HG03460 (cell line): ENCODE results near the gene RFX6.

Experiments used
- ATAC-seq: cut with Tn5 transposase; IDR thresholded peaks from one replicate; pipeline ENCODE4 v1.9.1; 2021; ENCODE audit not compliant: unreplicated experiment

Gene RFX6

DNA sequence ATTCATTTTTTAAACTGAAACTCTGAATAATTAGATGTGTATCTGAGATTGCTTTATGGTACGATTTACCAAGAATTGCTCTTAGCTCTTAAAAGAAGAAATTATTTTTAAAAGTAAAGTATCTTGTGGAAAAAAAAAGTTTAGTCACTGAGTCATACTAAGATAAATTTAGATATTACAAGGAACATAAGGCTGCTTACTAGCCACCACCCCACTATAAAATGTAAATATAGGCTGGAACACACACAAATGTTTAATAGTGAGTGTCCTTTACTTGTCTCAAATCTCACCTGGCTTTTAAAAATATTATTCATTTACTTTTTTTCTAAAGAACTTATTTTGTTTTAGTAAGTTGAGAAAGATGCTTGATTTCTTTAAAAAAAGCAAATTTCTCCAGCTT, 17.6 kb downstream of the RFX6 start:
- no peak for ATAC-seq

DNA sequence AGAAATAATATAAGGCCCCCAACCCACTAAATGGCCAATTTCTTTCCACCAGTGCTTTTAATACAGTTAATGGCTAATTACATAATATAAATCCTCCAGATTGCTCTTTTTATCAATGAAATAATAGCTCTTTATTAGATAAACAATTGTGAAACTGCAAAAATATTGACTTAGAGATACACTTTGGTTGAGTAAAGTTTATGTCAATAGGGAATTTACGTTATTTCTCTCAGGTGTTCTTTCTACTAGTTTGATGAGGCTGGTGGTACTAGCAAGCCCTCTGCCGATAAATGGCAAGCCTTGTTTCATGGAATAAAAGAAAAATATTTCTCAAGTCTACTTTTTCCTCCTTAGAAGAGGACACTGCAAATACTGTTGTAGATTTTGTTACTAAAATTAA, 18.9 kb downstream of the RFX6 start:
- ATAC-seq, result no peak

DNA sequence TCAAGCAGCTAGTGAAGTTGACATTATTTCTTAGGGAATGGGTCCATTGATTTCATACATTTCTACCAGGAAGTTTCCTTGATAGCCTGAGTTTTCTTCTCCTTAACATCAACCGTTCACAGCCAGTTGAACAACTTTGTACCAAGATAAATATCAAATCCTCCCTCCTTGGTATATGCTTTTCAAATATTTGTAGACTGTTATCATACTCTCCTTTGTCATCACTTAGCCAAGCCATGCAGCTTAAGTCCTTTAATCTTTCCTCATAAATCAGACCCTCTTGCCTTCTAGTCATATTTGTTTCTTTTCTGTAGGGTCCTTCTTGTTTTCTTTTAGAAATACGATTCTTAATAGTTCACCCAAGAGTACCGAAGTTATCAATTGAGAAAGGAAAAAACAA, 25.6 kb downstream of the RFX6 start:
- no peak for ATAC-seq

DNA sequence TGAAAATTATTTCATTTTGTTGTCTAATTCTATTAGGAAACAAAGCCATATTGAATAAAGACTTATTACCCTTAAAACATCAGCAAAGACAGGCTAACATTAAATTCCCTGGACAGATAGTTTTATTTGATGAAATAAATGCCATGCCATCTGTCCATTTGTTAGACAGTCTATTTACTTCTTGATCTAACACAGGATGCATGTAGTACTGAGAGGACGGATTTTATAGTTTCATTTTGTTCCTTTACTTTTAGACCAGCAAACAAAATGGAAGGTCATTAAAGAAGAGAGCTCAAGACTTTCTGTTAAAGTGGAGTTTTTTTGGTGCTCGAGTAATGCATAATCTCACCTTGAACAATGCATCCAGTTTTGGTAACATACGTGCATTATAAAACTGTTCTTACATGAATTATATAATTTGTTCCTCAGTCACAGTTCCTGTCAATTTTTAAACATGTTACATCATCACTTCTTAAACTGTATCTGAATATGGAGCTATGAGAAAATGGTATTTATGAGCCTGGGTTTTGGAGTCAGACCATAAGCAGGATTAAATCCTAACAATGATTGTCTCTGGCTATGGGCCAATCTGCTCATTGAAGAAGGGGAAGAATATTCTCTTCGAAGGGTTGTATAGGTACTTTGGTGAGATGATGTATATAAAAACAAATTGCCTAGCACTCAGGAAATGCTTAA, 46.0 kb downstream of the RFX6 start:
- no peak for ATAC-seq

DNA sequence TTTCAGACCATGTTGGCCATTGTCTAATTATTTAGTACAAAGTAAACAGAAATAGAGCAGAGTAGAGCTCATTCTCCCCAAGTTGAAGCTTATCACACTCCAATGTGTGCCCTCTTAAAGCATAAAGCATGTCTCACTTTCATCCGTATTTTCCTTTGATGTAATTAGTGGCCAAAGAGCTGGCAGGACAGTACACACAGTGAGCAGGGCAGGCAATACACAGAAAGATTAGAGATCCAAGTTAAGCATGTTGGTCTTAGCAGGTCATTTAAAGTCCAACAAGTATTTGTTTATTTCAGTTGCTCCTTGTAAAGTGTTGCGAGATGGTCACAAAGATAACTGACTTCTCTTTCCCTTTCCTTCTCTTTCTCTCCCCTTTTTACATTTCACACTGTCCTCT, 47.2 kb downstream of the RFX6 start:
- no peak for ATAC-seq

DNA sequence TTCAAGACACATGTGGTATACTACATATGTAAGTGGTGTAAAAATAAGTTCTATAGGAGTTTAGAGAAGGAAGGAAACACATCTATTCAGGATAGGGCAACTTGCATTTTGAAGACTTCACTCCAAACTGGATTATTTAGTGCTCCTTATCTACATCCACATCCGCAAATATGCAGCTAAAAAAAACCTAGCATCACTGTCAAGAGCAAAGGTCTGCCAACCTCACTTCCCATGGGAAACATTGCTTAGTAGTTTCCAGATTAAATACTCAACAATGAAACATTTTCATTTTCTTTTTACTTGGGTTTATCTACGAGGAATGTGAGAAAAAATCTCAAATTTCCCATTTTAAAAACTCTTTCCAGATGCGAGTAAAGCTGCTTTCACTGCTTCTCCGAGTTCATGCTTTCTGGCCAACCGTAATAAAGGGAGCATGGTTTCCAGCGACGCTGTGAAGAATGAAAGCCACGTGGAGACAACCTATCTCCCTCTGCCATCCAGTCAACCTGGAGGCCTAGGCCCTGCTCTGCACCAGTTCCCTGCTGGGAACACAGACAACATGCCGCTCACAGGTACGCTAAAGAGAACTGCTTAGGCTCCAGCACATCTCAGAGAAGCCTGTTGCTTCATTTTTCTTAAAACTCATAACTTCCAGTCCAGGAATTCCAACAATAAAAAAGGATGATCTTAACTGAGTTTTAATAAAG, 48.2 kb downstream of the RFX6 start:
- no peak for ATAC-seq

DNA sequence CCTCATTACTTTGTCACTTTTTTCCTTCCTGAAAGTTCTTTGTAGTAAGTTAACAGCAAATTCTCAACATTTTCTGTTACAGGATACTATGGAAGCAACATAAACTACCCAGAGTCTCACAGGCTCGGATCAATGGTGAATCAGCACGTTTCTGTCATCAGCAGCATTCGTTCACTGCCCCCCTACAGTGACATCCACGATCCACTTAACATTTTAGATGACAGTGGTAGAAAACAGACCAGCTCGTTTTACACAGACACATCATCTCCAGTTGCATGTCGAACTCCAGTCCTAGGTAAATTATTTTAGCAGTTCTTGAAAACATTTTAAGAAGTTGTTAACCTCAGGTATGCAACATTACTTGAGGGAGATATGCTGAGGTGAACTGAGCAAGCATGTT, 51.6 kb downstream of the RFX6 start:
- no peak for ATAC-seq

DNA sequence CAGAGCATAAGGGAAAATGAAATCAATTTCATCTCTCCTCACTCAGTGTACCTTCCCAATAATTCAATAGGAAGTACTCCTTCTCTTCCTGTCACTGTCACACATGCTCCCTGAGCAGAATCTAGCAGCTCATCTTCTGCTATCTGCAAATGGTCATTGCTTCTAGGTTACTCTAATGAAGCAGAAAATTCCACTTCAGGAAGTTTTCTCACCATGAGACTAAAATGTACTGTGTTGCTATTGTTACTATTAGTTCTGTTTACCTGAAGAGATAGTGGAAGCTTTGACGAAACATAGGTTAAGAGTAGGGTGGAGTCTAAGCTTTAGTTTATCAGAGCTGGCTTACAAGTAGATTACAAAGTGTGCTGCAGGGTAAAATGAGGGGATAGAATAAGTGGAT, 52.8 kb downstream of the RFX6 start:
- ATAC-seq, result no peak

DNA sequence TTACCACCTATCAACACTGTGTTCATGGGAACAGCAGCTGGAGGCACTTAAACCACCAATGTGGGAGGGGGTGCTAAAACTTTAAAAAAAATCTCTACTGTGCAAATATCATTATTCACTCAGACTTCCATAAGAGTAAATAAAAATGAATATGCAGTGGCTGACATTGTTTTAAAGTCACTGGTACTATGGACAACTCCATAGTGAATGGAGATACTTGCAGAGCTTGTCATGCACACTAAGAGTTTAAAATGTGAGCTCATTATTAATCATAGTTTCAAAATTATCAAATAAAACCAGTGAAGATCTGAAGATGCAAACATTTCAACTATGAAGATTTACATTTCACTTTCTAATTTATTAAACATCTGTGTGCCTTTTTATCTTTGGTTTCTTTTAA, 54.4 kb downstream of the RFX6 start:
- ATAC-seq, result no peak

DNA sequence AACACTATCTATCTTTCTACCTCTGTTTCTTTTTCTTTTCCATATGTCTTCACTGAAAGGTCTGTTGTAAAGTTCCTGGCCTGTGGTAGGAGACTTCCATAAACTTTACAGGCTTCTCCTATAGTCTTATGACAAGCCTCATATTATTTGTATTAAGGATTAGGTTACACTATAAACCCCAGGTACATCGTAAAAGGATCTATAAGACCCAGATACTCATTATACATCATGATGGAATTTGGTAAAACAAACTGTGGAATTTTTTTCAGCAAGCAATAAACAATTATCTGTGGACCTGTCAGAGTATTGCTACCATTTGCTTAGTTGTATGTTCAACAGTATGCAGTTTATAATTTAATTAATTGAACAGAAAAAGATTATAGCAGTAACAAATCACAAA, 55.5 kb downstream of the RFX6 start:
- ATAC-seq, result no peak

DNA sequence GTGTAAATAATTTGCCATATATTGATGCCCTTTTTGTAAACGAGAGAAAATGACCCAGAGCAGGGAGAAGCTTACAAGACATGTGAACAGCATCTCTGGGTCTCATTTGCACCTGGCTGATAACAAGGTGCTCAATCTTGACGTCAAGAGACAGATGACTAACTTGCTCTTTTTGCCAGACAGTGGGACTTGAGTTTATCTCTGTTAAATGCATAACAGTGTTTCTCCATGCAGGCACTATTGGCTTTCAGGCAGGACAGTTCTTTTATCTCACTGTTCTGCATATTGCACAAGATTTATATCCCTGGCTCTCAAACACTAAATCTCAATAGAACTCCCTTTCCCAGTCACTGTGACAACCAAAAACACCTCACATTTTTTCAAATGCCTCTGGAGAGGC, 56.4 kb downstream of the RFX6 start:
- no peak for ATAC-seq

DNA sequence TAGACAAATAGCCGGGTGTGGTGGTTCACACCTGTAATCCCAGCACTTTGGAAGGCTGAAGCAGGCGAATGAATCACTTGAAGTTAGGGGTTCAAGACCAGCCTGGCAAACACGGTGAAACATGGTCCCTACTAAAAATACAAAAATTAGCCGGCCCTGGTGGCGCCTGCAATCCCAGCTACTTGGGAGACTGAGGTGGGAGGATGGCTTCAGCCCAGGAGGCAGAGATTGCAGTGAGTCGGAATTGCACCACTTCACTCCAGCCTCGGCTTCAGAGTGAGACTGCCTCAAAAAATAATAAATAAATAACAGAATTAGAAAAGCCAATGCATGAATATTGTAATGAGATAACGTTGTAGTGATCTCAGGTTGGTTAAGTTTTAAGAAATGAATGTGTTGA, 61.3 kb downstream of the RFX6 start:
- ATAC-seq, result no peak

DNA sequence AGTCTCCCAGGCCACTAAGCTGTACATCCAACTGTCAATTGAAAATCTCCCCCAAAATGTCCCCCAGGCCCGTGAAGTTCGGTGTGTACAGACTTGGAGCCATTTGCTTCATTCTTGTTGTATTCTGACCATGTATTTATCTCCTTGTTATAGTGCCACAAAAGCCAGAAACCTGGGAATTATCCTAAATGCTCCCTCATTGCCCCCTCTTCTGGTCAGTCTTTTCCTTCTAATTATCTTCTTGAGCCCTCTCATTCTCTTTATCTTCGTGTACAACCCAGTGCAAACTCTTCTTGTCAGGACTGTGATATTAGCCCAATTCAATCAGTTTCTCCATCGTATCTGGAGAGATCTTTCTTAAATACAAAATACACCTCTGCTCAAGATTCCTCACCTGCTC, 64.7 kb downstream of the RFX6 start:
- no peak for ATAC-seq

DNA sequence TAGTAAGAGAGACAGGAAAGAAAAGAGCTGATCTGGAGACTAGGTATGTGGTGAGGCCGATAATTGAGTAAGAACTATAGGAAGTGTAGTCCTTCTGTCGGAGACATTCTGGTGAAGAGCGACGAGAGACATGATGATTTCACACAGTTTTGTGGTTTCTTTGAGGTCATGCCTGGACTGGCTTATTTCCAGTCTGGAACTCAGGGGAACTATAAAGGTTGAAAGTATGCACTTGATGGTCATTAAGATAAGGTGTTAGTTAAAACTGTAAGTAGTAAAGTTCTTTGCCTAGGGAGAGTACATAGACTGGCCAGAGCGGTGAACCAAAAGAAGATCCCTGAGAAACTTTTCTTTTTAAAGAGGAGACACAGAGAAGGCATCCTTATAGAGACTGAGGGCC, 68.8 kb downstream of the RFX6 start:
- ATAC-seq, result no peak

DNA sequence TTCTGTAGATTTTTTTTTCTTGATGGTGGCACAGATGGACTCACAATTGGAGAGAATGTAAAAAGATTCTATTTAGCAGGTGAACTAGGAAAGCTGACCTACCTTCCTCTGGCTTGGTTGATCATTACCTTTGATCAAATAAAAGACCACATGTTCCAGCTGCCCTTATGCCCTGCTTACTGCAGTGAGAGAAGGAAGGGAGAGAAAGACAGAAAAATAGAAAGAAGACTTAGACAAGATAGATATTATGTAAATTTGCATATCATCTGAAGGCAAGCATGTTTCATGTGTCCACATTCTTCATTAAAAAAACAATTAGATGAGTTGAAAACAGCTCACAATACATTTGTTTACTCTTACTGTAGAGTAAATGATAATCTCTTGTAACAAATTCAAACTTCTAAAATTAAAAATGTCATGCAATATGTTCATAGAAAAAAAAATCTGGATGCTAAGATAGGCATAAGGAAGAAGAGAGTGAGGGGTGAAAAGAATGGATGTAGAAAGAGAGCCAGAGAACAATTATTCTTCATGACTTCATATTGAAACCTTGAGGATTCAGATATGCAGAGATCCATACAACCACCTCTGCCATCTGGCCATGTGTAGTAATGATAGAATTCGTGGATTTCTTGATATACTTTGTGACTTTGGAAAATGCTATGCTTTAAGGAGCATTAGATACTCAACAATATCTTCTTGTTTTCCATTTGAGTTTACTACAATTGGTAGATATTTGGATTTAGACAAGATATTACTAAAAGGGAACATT, 71.7 kb downstream of the RFX6 start:
- no peak for ATAC-seq

DNA sequence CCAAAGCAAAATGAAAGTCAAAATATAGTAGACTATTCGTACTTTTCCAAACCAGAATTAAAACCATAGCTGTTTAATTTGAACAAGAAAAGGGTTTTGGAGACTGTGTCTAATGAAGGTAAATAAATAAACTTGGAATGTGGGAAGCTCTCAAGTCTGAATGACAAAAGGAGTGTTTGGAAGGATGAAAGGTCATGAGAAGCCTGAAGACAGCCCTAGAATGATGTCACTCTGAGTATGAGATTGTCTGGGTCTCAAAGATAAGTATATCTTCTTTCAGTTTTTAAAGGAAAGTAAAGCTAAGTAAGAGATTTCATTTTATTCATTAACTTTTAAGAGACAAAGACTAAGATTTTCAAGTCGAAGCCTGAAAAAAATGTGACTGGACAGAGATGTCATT, 72.9 kb downstream of the RFX6 start:
- ATAC-seq, result no peak

DNA sequence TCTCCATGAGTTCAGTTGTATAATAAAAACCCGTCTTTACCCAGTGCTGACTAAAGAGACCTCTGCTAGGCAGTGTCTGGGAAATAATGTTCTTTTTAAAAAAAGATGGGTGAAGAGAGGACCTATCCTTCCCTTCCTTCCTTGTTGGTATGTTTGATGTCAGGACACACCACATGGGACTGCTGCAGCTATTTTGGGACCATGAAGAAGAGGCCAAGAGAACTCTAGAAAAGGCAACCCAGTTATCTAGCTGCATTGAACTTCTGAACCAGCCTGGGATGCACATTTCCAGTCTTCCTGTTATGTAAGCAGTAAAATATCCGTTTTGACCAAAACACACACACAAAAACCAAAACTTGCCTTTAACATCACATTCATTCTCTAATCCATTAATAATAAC, 77.3 kb downstream of the RFX6 start:
- no peak for ATAC-seq

DNA sequence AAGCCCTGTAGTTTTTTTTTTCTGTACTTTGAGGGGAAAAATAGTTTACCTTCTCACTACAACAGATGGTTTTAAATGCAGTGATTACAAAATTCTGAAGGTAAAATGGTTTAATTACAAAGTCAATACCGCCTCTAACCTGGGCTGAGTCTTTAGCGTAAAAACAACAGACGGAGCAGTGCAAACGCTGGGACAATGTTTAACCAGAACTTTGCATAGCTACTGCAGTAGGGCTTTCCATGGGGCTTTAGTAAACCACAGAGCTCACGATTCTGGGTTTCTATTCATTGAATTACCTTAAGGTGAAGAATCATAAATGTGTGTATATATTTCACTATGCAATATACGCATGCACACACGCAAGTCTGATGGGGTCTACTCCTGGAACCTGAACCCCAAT, 77.9 kb downstream of the RFX6 start:
- ATAC-seq, result no peak

DNA sequence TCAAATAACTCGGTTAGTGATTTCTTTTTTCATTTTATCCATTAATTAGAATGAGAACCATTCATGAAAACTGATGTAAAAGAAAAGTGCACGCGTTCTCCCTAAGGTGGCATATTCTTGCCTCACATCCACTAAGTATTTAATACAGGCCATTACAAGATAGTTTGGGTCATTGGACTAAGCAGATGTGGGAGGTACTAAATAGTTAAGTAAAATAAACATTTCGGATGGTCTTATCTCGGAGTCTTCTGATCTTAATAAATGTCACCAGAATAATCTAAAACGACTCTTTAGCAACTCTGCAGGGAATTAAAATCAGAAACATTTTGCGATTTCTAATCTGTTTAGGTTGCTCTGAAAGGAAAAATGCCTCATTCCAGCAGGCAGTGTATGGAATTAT, 78.7 kb downstream of the RFX6 start:
- no peak for ATAC-seq

DNA sequence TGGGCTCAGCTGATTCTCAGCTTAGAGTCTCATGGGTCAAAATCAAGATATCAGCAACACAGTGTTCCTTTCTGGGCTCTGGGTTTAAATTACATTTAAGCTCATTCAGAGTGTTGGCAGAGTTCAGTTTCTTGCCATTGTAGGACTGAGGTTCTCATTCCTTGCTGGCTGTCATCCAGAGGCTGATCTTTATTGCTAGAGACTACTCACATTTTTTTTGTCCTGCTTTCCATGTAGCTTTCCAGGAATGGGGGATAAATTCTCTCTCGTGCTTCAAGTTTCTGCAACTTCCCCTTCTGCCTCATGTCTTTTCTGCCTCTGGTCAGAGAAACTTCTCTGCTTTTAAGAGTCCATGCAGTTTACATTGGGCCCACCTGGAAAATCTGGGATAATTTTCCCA, 86.9 kb downstream of the RFX6 start:
- no peak for ATAC-seq

DNA sequence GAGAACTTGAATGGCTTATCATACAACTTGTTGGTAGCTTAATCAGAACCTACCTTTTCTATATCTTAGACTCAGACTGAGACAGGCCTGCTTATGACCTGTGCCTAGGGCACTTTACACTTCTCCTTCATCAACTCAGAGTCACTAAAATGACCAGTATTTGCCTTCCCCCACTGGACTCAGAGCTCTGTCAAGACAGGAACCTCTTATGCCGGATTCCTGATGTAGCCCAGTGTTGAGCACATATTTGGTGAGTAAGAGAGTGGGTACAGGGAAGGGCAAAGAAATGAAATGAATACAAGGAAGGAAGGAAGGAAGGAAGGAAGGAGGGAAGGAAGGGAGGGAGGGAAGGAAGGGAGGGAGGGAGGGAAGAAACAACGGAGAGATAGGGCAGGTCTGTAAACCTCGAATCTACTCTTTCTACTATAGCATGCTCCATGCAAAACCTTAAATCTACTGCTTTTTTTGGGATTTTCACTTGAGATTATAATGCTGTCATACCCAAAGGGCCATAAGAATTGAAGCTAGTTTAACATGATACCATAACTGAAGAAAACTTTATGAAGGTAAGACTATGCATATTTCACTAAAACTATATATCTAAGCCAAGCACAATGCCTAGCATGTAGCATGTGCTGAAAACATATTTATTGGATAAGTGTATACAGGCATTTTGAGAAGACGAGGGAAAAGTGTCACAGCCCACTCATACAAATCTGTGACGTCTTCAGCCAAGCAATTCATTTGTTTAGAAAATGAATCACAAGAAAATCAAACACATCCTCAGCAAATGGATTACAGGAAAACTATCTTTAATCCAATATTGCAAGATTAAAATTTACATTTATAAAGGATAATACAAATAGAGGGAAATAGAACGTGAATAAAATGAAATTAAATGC, 89.9 kb downstream of the RFX6 start:
- ATAC-seq, result no peak
